Measurements from ENCODE around the gene HLA-DRA.
A peak's percentile ranks its signal among the peaks of the same experiment; 100 is the strongest.

Gene HLA-DRA

DNA sequence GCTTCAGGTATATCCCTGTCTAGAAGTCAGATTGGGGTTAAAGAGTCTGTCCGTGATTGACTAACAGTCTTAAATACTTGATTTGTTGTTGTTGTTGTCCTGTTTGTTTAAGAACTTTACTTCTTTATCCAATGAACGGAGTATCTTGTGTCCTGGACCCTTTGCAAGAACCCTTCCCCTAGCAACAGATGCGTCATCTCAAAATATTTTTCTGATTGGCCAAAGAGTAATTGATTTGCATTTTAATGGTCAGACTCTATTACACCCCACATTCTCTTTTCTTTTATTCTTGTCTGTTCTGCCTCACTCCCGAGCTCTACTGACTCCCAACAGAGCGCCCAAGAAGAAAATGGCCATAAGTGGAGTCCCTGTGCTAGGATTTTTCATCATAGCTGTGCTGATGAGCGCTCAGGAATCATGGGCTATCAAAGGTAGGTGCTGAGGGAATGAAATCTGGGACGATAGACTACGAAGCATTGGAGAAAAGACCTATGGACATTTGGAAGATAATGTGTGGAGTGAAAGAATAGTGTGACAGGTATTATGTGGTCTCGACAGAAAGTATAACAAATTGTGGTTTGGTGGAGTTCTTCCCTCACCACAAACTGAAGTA lies at the start of gene HLA-DRA:
Gene HLA-DRA (plus strand): TSS at position 286 of the 613 bp plus-strand sequence. CDS start 64 bp downstream, at position 350.
- peak; percentile 96 for FAIRE-seq

DNA sequence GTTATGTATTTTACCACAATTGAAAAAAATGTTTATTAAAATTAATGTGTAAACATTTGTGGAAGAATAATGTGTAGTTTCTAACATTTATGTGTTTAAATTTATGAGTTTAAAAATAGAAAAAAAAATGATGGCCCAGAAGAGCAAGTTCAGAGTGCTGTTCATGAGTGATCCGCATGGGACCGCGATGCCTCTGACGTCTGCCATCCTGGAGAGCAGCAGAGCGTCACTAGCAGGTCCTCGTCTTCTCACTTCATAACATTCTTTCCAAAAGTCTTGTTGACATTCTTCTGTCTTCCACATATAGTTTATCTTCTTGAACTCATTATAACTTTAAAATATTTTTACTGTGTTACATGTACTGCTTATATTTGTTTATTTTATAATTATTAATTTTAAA lies 48.2 kb upstream of the HLA-DRA start:
- no peak for FAIRE-seq

DNA sequence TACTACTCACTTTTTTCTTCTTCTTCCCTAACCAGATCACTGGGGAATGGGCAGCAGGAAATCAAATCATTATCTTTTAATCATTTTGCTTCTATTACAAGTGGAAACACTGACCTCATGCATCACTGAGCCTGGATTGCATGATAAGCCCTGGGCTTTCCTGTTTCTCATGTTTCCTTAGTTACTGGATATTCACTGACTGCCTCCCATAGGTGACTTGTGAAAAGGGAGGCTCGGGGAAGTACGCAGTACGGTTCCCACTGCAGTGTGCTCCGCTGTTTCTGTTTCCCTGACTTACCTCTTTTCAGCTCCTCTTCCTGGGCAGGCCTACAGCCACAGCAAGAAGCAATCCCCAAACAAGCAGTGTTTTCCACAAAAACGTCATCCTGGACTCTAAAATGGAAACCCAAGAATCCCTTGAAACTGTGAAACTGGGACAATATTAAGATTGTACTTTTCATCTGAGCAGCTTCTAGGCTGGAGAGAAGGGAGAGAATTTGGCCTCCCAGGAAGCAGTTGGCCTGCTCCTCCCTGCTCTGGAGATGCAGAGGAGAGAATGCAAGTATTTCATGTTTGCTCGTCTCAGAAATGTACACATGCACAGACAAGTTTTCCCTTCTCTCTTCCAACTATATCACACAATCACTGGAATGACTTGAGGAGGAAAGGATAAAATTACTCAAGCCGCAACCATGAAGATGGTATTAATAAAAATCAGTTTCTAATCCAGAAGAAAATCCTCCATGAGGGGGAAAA lies 45.8 kb upstream of the HLA-DRA start:
- FAIRE-seq, result no peak

- no peak for FAIRE-seq
Measured at GRCh38 chr6:32396028-32396427, 43.7 kb upstream of the HLA-DRA start.

GRCh38 chr6:32397252-32397920 lies 42.3 kb upstream of the HLA-DRA start:
- no peak for FAIRE-seq

GRCh38 chr6:32401284-32401963 lies 38.3 kb upstream of the HLA-DRA start:
- no peak for FAIRE-seq

DNA sequence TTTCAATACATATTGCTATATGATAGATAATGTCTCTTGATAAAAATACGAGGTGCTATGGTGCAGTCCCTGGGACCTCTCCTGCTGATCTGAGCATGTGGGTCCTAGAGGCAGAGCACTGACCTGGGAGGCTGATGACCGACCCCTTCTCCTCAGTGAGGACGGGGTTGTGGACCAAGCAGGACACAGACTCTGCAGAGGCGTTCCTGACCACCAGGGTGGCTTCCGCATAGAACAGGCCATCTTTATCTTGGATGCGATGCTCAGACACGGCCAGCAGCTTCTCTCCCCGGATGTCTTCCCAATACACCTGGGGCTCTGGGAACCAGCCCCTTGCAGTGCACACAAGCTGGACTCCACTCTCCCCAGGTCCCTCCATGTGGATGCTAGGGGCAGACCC lies 36.9 kb upstream of the HLA-DRA start:
- FAIRE-seq, result no peak

- no peak for FAIRE-seq
Measured at GRCh38 chr6:32405656-32406055, 34.0 kb upstream of the HLA-DRA start.

DNA sequence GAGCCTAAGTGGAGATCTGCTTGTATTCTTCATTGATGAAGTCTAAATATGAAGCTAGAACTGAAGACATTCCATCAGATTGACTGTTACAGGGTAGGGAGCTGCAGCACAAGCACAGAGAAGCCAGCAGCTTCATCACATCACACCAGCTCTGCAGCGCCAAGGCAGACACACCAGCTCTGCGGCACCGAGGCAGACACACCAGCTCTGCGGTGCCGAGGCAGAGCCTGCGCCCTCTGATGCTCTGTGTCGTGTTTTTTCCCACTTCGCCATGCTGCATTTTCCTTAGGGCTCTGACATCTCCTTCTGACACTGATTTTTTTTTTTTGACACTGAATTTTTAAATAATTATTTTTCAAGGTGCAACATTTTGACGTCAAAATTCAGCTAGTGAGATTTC lies 33.5 kb upstream of the HLA-DRA start:
- no peak for FAIRE-seq

DNA sequence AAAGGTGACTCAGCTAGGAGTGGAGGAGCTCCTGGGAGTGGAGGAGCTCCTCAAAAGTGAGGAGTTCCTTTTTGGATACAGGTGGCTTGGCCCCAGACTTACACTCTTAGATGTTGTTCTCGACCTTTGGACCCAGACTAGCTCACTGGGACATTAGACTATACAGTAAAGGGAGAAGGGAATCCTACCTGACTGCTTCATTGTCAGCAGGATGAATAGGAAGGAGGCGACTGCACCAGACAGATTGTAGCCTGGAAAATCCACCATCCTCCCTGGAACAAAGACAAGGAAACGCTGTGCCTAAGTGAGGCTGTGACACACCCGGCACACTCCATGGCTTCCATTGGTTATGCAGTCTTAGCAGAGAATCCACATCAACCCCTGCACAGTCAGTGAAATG lies 32.8 kb upstream of the HLA-DRA start, which contains the start of gene BTNL2:
Gene BTNL2 (minus strand): TSS at position 325 of the 400 bp plus-strand sequence. CDS start 58 bp downstream, at position 267.
- no peak for FAIRE-seq

DNA sequence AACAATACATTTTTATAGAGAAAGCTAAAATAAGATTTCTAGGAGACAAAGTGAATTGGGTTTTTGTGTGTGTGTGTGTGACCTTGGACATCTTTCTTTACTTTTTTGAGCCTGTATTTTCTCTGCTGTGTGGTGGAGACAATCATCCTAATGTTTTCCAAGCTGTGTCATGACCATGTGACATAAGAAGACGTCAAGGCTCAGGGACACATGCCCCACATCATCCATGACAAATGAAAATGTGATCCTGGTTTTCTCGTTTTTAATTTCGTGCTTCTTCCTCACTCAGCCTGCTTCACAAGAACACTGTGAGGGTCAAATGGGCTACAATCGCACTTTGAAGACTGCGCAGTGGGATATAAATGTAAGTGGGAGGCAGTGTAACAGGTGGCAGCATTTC lies 28.8 kb upstream of the HLA-DRA start:
- FAIRE-seq, result no peak

- FAIRE-seq, result no peak
Measured at GRCh38 chr6:32411566-32412327, 27.9 kb upstream of the HLA-DRA start.

- FAIRE-seq, result no peak
Measured at GRCh38 chr6:32413427-32414047, 26.1 kb upstream of the HLA-DRA start.

- no peak for FAIRE-seq
Measured at GRCh38 chr6:32415521-32416019, 24.1 kb upstream of the HLA-DRA start.

- FAIRE-seq, result no peak
Measured at GRCh38 chr6:32416036-32416435, 23.7 kb upstream of the HLA-DRA start.

GRCh38 chr6:32424589-32425300 lies 14.9 kb upstream of the HLA-DRA start:
- FAIRE-seq, result no peak

GRCh38 chr6:32426338-32426737 lies 13.3 kb upstream of the HLA-DRA start:
- FAIRE-seq, result no peak

GRCh38 chr6:32427218-32427617 lies 12.5 kb upstream of the HLA-DRA start:
- no peak for FAIRE-seq

DNA sequence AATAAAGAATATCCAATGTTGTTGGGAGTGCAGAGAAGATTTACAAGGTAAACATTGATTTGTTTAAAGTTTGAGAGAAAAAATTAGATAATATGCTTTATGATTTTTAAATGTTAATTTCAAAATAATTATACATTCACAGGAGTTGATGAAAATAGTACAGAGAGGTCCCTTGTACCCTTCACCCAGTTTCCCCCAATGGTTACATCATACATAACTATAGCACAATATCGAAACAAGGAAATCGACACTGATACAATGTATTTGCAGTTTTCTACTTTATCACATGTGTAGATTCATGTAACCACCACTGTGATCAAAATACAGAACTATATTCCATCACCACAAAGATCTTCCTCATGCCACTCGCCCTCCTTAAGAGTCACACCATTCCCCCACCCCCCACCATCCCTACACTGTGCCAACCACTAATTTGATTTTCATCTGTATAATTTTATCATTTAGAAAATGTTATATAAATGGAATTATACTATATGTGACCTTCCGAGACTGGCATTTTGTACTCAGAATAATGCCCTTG lies 11.7 kb upstream of the HLA-DRA start:
- FAIRE-seq, result no peak

DNA sequence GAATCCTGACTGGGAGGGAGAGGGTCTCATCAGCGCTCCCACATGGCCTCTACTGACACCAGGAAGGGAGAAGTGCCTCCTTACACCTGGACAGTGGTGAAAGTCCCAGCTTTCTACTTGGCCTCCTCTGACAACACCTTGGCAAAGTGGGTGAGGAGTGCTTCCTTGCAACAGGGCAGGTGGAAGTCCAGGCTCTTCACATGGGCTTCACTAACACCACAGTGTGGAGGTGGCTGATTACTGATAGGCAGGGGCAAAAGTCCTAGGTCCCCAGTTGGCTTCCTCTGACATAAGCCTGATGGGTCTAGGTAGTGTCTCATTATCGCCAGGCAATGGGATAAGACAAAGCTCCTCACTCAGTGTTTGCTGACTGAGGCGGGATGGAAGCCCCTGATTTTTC lies 9.5 kb upstream of the HLA-DRA start:
- FAIRE-seq, result no peak

GRCh38 chr6:32431142-32431541 lies 8.5 kb upstream of the HLA-DRA start:
- FAIRE-seq, result no peak
